Spleen (tissue), 7 donors: ENCODE measurements around the gene DENND1B.

Experiments
- CTCF ChIP-seq, 11 experiments: fragments of 200-600 bp in 7 of 11; fragments of 450-650 bp in 4 of 11; sonication (generic) in 4 of 11; IDR thresholded peaks in 8 of 11; conservative IDR thresholded peaks in 3 of 11; 1 replicate in 7 of 11; 2 replicates in 4 of 11; pipeline versions ENCODE4 v1.4.0 to v1.8.0; 2016 to 2021; ENCODE audit warnings: antibody characterized with exemption in 11 of 11, inconsistent platforms in 4 of 11, mild to moderate bottlenecking in 1 of 11
- POLR2A ChIP-seq, 3 donors: fragments of 450-650 bp; IDR thresholded peaks; one replicate each; pipeline ENCODE4 v1.5.1; 2017; ENCODE audit warnings: antibody characterized with exemption in 3 of 3, mild to moderate bottlenecking in 1 of 3
- donor health status: DM: no; HTN: no; CAD: no; lungs with moderate emphysema.
- donor health status: DM: no; HTN: no; CAD: no.
- donor health status: DM: no; HTN: no; CAD: no.

GRCh38 chr1:197618061-197618460 lies 157.2 kb downstream of the DENND1B start:
- TF ChIP-seq CTCF (IDR thresholded peaks at IDR 0.05 in 8 of 11, conservative IDR thresholded peaks at IDR 0.05 in 3 of 11), result no peak
- no peak for TF ChIP-seq POLR2A (IDR thresholded peaks at IDR 0.05)
